ENCODE results near the gene CACHD1. TPM values are rescaled to one million over a fixed set of nuclear protein-coding genes. Genes with fewer than 3 reads are reported as not detected.

The CACHD1 gene
- total and polyA plus RNA-seq, 9 of the 15 experiments (the other 6 are each of a cell fraction or from before 2014, with no cell fraction given): 0.07 TPM; not detected in 8

GRCh38 chr1:64525116-64525686 lies 55.3 kb downstream of the CACHD1 start:
- FAIRE-seq: no peak

More at GRCh38 chr1:64525116-64525686, 55.3 kb downstream of the CACHD1 start:
- no peak overlapping the region for H3K4me2 ChIP-seq (ENCODE audit: insufficient read depth, low read length)
- DNase-seq (ENCODE audit: extremely low read depth in 1 of 4, low spot score in 3 of 4) (no peak), ATAC-seq (no peak)
- H3K4me1 ChIP-seq (replicated peaks in 1 of 2; ENCODE audit: control insufficient read depth in 2 of 2, insufficient read depth in 2 of 2, low read length in 2 of 2): no peaks in the 10 kb centered on the region
- H3K9ac ChIP-seq (ENCODE audit: insufficient read depth in 1 of 2, low read depth in 2 of 2, low read length in 2 of 2): no peak overlapping the region
- H3K4me3 ChIP-seq: no peak overlapping the region
- no peak overlapping the region for H3K27ac ChIP-seq (ENCODE audit: extremely low read depth, low read depth, low read length)
- in situ Hi-C loops (cut with MboI) (no loop called here), intact Hi-C loops (cut with micrococcal nuclease) (no loop called here)
- H4K20me1 ChIP-seq (replicated peaks; ENCODE audit: control insufficient read depth, insufficient read depth, low read length): no peaks in the 10 kb centered on the region
- BruUV-seq (replicated peaks): no TSS peak
- H2AFZ ChIP-seq (ENCODE audit: low read depth, low read length): no peak overlapping the region
- H3K9me3 ChIP-seq (replicated peaks; ENCODE audit: control insufficient read depth, insufficient read depth, low read depth, low read length): no peaks in the 10 kb centered on the region
- no peaks in the 10 kb centered on the region for H3K9me1 ChIP-seq (ENCODE audit: control insufficient read depth, insufficient read depth, low read length)
- 0 out of 5 replicates have a peak, but pooled peaks cover 0 to 4% of the 10 kb centered on the region in 2 experiments for H3K27me3 ChIP-seq (ENCODE audit: control insufficient read depth in 2 of 2, insufficient read depth in 2 of 2, low read length in 2 of 2)
- ChIA-PET POLR2A (no interaction called here), CTCF (ENCODE audit: low intra/inter-chr PET ratio) (no interaction called here)
- no peaks in the 10 kb centered on the region for H3K79me2 ChIP-seq (ENCODE audit: control insufficient read depth, insufficient read depth, low read length)
- WGBS (ENCODE audit: insufficient coverage, low coverage, missing lambda C conversion rate): 2% methylated on average over 3 of the region's 3 CpGs
- TF ChIP-seq MCM5 (IDR thresholded peaks at IDR 0.05; ENCODE audit: low read depth) (no peak), HSF4 (CRISPR knock-in tag; IDR thresholded peaks at IDR 0.05; ENCODE audit: borderline replicate concordance) (no peak), HMBOX1 (IDR thresholded peaks at IDR 0.05) (no peak), DLX4 (CRISPR knock-in tag; IDR thresholded peaks at IDR 0.05) (no peak), TFAM (CRISPR knock-in tag; conservative IDR thresholded peaks at IDR 0.05) (no peak), POLR2AphosphoS5 (IDR thresholded peaks at IDR 0.05; ENCODE audit: control insufficient read depth, insufficient read depth, low read depth, low read length) (no peak), JUND (IDR thresholded peaks at IDR 0.05; ENCODE audit: borderline replicate concordance, low read depth, low read length) (no peak), JUND (tag; IDR thresholded peaks at IDR 0.05; ENCODE audit: borderline replicate concordance, low read depth, low read length) (no peak), TCFL5 (CRISPR knock-in tag; conservative IDR thresholded peaks at IDR 0.05) (no peak), TCF7 (IDR thresholded peaks at IDR 0.05; ENCODE audit: borderline replicate concordance) (no peak), XRCC4 (IDR thresholded peaks at IDR 0.05; ENCODE audit: extremely low read depth, insufficient read depth, insufficient read length) (no peak), CCNT2 (IDR thresholded peaks at IDR 0.05; ENCODE audit: borderline replicate concordance, extremely low read depth, insufficient read length, low read depth, low read length) (no peak), RCOR1 (IDR thresholded peaks at IDR 0.05; ENCODE audit: borderline replicate concordance in 1 of 2, low read depth in 2 of 2, low read length in 2 of 2) (no peak)
- no peaks in the 10 kb centered on the region for H3K36me3 ChIP-seq (ENCODE audit: control insufficient read depth, insufficient read depth, low read length)

Measured in K562 (cell line).